HepG2 (cell line): ENCODE measurements around the gene INO80E. TPM values are rescaled to one million over a fixed set of nuclear protein-coding genes. Genes with fewer than 3 reads are reported as not detected.
A peak's percentile ranks its signal among the peaks of the same experiment; 100 is the strongest.

Source experiments
- IRX3 ChIP-seq: sonication (generic); formaldehyde crosslinking; IDR thresholded peaks from 2 replicates; pipeline ENCODE4 v1.8.1; 2023; ENCODE audit warnings: mild to moderate bottlenecking, low read depth, missing genetic modification reagents, borderline replicate concordance
- NR0B2 ChIP-seq: sonication (generic); formaldehyde crosslinking; IDR thresholded peaks from 2 replicates; pipeline ENCODE4 v1.4.0; 2020; ENCODE audit warnings: mild to moderate bottlenecking, missing genetic modification reagents
- RBM39 ChIP-seq: fragments of 200-400 bp; formaldehyde crosslinking; IDR thresholded peaks from one replicate; pipeline ENCODE4 v1.6.1; 2018; ENCODE audit warnings: antibody characterized with exemption, mild to moderate bottlenecking, low read depth, low read length; ENCODE audit not compliant: poor library complexity, severe bottlenecking
- SAP130 ChIP-seq: IDR thresholded peaks from 2 replicates; pipeline ENCODE4 v1.6.1; 2016; ENCODE audit warnings: low read depth
- SNAPC2 ChIP-seq: sonication (generic); formaldehyde crosslinking; IDR thresholded peaks from 2 replicates; pipeline ENCODE4 v1.8.1; 2022; ENCODE audit warnings: mild to moderate bottlenecking, missing genetic modification reagents
- SP5 ChIP-seq: IDR thresholded peaks from 2 replicates; pipeline ENCODE4 v1.6.1; 2016; ENCODE audit warnings: low read depth, borderline replicate concordance
- TCF7L2 ChIP-seq: IDR thresholded peaks from 2 replicates; pipeline ENCODE4 v1.6.1; 2011; ENCODE audit warnings: mild to moderate bottlenecking, low read depth, low read length, moderate library complexity
- XRCC5 ChIP-seq: fragments of 200-400 bp; formaldehyde crosslinking; optimal IDR thresholded peaks from 2 replicates; pipeline ENCODE3; 2017; ENCODE audit warnings: mild to moderate bottlenecking, low read length
- YEATS4 ChIP-seq: sonication (generic); formaldehyde crosslinking; IDR thresholded peaks from 2 replicates; pipeline ENCODE4 v1.4.0; 2020; ENCODE audit warnings: missing genetic modification reagents, borderline replicate concordance
- ZNF138 ChIP-seq: sonication (generic); formaldehyde crosslinking; IDR thresholded peaks from 2 replicates; pipeline ENCODE4 v1.5.0; 2020; ENCODE audit warnings: mild to moderate bottlenecking, low read depth, missing genetic modification reagents
- ZNF569 ChIP-seq: sonication (generic); formaldehyde crosslinking; IDR thresholded peaks from 2 replicates; pipeline ENCODE4 v1.5.0; 2020; ENCODE audit warnings: mild to moderate bottlenecking, missing genetic modification reagents, moderate library complexity, borderline replicate concordance
- ZNF710 ChIP-seq: sonication (generic); formaldehyde crosslinking; IDR thresholded peaks from 2 replicates; pipeline ENCODE4 v1.5.0; 2020; ENCODE audit warnings: mild to moderate bottlenecking, missing genetic modification reagents, borderline replicate concordance
- polyA plus RNA-seq, 8 experiments: library from polyadenylated mRNA; depleted of rRNA in 3 of 8; stranded (reverse) in 7 of 8; unstranded in 1 of 8; fragments of >200 nt; fragmentation: Illumina TruSeq in 4 of 8; extraction: Trizol in 4 of 8; gene quantifications; 2 replicates each; pipeline versions ENCODE4 v1.2.1 to v1.2.3, GENCODE V29; 2011 to 2016; ENCODE audit warnings: low read depth in 4 of 8, missing spikeins in 1 of 8, mixed read lengths in 1 of 8; ENCODE audit not compliant: insufficient read depth in 1 of 8
- total RNA-seq, 5 experiments: library from RNA; depleted of rRNA; stranded (reverse); fragments of >200 nt; fragmentation: Illumina TruSeq; extraction: Trizol; gene quantifications; 2 replicates each; pipeline ENCODE4 v1.2.3, GENCODE V29; 2016; ENCODE audit warnings: low read depth in 1 of 5
- TF ChIP-seq, protein P1 (sequence below): sonication (generic); formaldehyde crosslinking; IDR thresholded peaks from 2 replicates; pipeline ENCODE4 v1.4.0; 2020; ENCODE audit warnings: missing genetic modification reagents
- TF ChIP-seq, protein P2 (sequence below): sonication (generic); formaldehyde crosslinking; IDR thresholded peaks from 2 replicates; pipeline ENCODE4 v1.5.1; 2020; ENCODE audit warnings: mild to moderate bottlenecking, missing genetic modification reagents
- TF ChIP-seq, protein P3 (sequence below): sonication (generic); formaldehyde crosslinking; conservative IDR thresholded peaks from 2 replicates; pipeline ENCODE4 v1.4.0; 2020; ENCODE audit warnings: missing genetic modification reagents

The INO80E gene
- total and polyA plus RNA-seq, 2 of the 13 experiments (the other 11 are each of a cell fraction or from before 2014, with no cell fraction given), result 25.8 to 45.6 TPM

GRCh38 chr16:29995911-29996765 is at the start of gene INO80E (continued):
- TF ChIP-seq ZNF569 (CRISPR knock-in tag), result no peak
- no peak; the same call in 1 of the 2 replicates for TF ChIP-seq SNAPC2 (CRISPR knock-in tag)
- TF ChIP-seq, protein P1, sequence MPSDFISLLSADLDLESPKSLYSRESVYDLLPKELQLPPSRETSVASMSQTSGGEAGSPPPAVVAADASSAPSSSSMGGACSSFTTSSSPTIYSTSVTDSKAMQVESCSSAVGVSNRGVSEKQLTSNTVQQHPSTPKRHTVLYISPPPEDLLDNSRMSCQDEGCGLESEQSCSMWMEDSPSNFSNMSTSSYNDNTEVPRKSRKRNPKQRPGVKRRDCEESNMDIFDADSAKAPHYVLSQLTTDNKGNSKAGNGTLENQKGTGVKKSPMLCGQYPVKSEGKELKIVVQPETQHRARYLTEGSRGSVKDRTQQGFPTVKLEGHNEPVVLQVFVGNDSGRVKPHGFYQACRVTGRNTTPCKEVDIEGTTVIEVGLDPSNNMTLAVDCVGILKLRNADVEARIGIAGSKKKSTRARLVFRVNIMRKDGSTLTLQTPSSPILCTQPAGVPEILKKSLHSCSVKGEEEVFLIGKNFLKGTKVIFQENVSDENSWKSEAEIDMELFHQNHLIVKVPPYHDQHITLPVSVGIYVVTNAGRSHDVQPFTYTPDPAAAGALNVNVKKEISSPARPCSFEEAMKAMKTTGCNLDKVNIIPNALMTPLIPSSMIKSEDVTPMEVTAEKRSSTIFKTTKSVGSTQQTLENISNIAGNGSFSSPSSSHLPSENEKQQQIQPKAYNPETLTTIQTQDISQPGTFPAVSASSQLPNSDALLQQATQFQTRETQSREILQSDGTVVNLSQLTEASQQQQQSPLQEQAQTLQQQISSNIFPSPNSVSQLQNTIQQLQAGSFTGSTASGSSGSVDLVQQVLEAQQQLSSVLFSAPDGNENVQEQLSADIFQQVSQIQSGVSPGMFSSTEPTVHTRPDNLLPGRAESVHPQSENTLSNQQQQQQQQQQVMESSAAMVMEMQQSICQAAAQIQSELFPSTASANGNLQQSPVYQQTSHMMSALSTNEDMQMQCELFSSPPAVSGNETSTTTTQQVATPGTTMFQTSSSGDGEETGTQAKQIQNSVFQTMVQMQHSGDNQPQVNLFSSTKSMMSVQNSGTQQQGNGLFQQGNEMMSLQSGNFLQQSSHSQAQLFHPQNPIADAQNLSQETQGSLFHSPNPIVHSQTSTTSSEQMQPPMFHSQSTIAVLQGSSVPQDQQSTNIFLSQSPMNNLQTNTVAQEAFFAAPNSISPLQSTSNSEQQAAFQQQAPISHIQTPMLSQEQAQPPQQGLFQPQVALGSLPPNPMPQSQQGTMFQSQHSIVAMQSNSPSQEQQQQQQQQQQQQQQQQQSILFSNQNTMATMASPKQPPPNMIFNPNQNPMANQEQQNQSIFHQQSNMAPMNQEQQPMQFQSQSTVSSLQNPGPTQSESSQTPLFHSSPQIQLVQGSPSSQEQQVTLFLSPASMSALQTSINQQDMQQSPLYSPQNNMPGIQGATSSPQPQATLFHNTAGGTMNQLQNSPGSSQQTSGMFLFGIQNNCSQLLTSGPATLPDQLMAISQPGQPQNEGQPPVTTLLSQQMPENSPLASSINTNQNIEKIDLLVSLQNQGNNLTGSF (CRISPR knock-in tag), result peak; percentile 61; the same call in 1 of the 2 replicates
- TF ChIP-seq, protein P2, sequence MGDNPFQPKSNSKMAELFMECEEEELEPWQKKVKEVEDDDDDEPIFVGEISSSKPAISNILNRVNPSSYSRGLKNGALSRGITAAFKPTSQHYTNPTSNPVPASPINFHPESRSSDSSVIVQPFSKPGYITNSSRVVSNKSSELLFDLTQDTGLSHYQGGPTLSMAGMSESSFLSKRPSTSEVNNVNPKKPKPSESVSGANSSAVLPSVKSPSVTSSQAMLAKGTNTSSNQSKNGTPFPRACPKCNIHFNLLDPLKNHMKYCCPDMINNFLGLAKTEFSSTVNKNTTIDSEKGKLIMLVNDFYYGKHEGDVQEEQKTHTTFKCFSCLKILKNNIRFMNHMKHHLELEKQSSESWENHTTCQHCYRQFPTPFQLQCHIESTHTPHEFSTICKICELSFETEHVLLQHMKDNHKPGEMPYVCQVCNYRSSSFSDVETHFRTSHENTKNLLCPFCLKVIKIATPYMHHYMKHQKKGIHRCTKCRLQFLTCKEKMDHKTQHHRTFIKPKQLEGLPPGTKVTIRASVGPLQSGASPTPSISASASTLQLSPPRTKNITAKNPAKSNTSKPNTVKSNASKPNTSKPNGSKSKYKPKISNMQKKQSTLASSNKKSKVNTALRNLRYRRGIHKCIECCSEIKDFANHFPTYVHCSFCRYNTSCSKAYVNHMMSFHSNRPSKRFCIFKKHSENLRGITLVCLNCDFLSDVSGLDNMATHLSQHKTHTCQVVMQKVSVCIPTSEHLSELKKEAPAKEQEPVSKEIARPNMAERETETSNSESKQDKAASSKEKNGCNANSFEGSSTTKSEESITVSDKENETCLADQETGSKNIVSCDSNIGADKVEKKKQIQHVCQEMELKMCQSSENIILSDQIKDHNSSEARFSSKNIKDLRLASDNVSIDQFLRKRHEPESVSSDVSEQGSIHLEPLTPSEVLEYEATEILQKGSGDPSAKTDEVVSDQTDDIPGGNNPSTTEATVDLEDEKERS (CRISPR knock-in tag), result peak; percentile 83; the same call in 1 of the 2 replicates
- TF ChIP-seq ZNF710 (CRISPR knock-in tag), result peak; percentile 81; the same call in 1 of the 2 replicates
- TF ChIP-seq TCF7L2, result no peak
- TF ChIP-seq YEATS4 (CRISPR knock-in tag), result peak; percentile 97
- TF ChIP-seq SAP130 (CRISPR knock-in tag), result peak; percentile 94
- peak; percentile 67 for TF ChIP-seq NR0B2 (CRISPR knock-in tag)
- TF ChIP-seq, protein P3, sequence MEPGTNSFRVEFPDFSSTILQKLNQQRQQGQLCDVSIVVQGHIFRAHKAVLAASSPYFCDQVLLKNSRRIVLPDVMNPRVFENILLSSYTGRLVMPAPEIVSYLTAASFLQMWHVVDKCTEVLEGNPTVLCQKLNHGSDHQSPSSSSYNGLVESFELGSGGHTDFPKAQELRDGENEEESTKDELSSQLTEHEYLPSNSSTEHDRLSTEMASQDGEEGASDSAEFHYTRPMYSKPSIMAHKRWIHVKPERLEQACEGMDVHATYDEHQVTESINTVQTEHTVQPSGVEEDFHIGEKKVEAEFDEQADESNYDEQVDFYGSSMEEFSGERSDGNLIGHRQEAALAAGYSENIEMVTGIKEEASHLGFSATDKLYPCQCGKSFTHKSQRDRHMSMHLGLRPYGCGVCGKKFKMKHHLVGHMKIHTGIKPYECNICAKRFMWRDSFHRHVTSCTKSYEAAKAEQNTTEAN (CRISPR knock-in tag), result peak; percentile 23; the same call in 1 of the 2 replicates
- TF ChIP-seq IRX3 (CRISPR knock-in tag), result peak; percentile 0; the same call in 1 of the 2 replicates
- TF ChIP-seq XRCC5, result peak; percentile 88
- TF ChIP-seq SP5 (CRISPR knock-in tag), result peak; percentile 89
- TF ChIP-seq RBM39, result peak; percentile 84
- TF ChIP-seq ZNF138, result no peak; the same call in 1 of the 2 replicates
